Astrocyte (in vitro differentiated cells and primary cell): Measurements from ENCODE around the gene TACR2. TPM values are rescaled to one million over a fixed set of nuclear protein-coding genes. Genes with fewer than 3 reads are reported as not detected.

Experiments used
- DNase-seq: peaks from one replicate; pipeline ENCODE4 v3.0.0-alpha.2; 2010; ENCODE audit warnings: low read depth
- FAIRE-seq: peaks from 2 replicates; lab custom pipeline; 2011; peaks lifted over from hg19 to GRCh38; lab: Jason Lieb, UNC
- H2AFZ ChIP-seq: 2 replicates; pipeline ENCODE4 v1.6.0; 2012; ENCODE audit warnings: low read depth, low read length, inconsistent platforms
- H3K27ac ChIP-seq: 2 replicates; pipeline ENCODE4 v1.5.1; 2011; ENCODE audit warnings: low read depth, low read length, inconsistent platforms
- H3K27me3 ChIP-seq: 2 replicates; pipeline ENCODE4 v1.6.0; 2011; ENCODE audit warnings: low read length, inconsistent platforms; ENCODE audit not compliant: insufficient read depth
- H3K36me3 ChIP-seq: 2 replicates; pipeline ENCODE4 v1.5.1; 2011; ENCODE audit warnings: low read length, inconsistent platforms; ENCODE audit not compliant: insufficient read depth
- H3K4me1 ChIP-seq: 2 replicates; pipeline ENCODE4 v1.5.1; 2011; ENCODE audit warnings: low read length, inconsistent platforms; ENCODE audit not compliant: insufficient read depth
- H3K4me2 ChIP-seq: 2 replicates; pipeline ENCODE4 v1.6.0; 2012; ENCODE audit warnings: low read length, inconsistent platforms
- H3K4me3 ChIP-seq: 2 replicates; pipeline ENCODE4 v1.5.1; 2011; ENCODE audit warnings: low read depth, mild to moderate bottlenecking, low read length, inconsistent platforms; ENCODE audit not compliant: insufficient read depth
- H3K79me2 ChIP-seq: 2 replicates; pipeline ENCODE4 v1.6.0; 2012; ENCODE audit warnings: mild to moderate bottlenecking, low read length, inconsistent platforms; ENCODE audit not compliant: insufficient read depth
- H3K9ac ChIP-seq: 2 replicates; pipeline ENCODE4 v1.6.0; 2012; ENCODE audit warnings: mild to moderate bottlenecking, low read length, inconsistent platforms
- H3K9me3 ChIP-seq: 2 replicates; pipeline ENCODE4 v1.5.1; 2012; ENCODE audit warnings: low read depth, mild to moderate bottlenecking, low read length, inconsistent platforms; ENCODE audit not compliant: insufficient read depth
- H4K20me1 ChIP-seq: 2 replicates; pipeline ENCODE4 v1.6.0; 2012; ENCODE audit warnings: low read length, inconsistent platforms; ENCODE audit not compliant: insufficient read depth
- H3K27ac Mint-ChIP-seq: one replicate; pipeline ENCODE4 v1.8.0; 2021; ENCODE audit warnings: mild to moderate bottlenecking, mixed read lengths; ENCODE audit not compliant: unreplicated experiment
- H3K27me3 Mint-ChIP-seq: one replicate; pipeline ENCODE4 v1.8.0; 2021; ENCODE audit warnings: low read depth, mixed read lengths; ENCODE audit not compliant: unreplicated experiment
- H3K36me3 Mint-ChIP-seq: one replicate; pipeline ENCODE4 v1.8.0; 2021; ENCODE audit warnings: low read depth, mixed read lengths; ENCODE audit not compliant: unreplicated experiment
- H3K4me1 Mint-ChIP-seq: one replicate; pipeline ENCODE4 v1.8.0; 2021; ENCODE audit warnings: low read depth, mixed read lengths; ENCODE audit not compliant: unreplicated experiment
- H3K4me3 Mint-ChIP-seq: one replicate; pipeline ENCODE4 v1.8.0; 2021; ENCODE audit warnings: mild to moderate bottlenecking, moderate library complexity, mixed read lengths; ENCODE audit not compliant: unreplicated experiment
- H3K9me3 Mint-ChIP-seq: one replicate; pipeline ENCODE4 v1.8.0; 2021; ENCODE audit warnings: mild to moderate bottlenecking, mixed read lengths; ENCODE audit not compliant: unreplicated experiment
- EZH2 ChIP-seq: IDR thresholded peaks from 2 replicates; pipeline ENCODE4 v1.6.1; 2012; ENCODE audit warnings: mild to moderate bottlenecking, low read length, inconsistent platforms; ENCODE audit not compliant: insufficient read depth
- total RNA-seq: library from RNA; stranded (reverse); gene quantifications from 2 replicates; pipeline ENCODE4 v1.2.1, GENCODE V29; 2021
- TF ChIP-seq, protein P1 (sequence below): IDR thresholded peaks from 2 replicates; pipeline ENCODE4 v1.5.1; 2011; ENCODE audit warnings: low read depth, mild to moderate bottlenecking, inconsistent platforms, low read length, moderate library complexity; ENCODE audit not compliant: insufficient read depth

The TACR2 gene
- total RNA-seq, 1 donor from 2014 or later, result not detected

- no peaks in the 10 kb centered on the region for H3K9me3 ChIP-seq
- Mint-ChIP-seq H3K27me3 (peaks cover 22% of the 10 kb centered on the region), H3K36me3 (no peaks in the 10 kb centered on the region), H3K27ac (no peak overlapping the region), H3K4me3 (no peak overlapping the region), H3K4me1 (peaks cover 4% of the 10 kb centered on the region), H3K9me3 (peaks cover 6% of the 10 kb centered on the region)
- H3K4me3 ChIP-seq, result no peak overlapping the region
- H3K27me3 ChIP-seq, result peaks cover 4% of the 10 kb centered on the region
- no peaks in the 10 kb centered on the region for H3K79me2 ChIP-seq
- H4K20me1 ChIP-seq, result no peaks in the 10 kb centered on the region
- no peak for DNase-seq
- H3K4me2 ChIP-seq, result no peak overlapping the region
- H3K27ac ChIP-seq, result no peak overlapping the region
- H2AFZ ChIP-seq, result no peak overlapping the region
- peaks cover 5% of the 10 kb centered on the region for H3K4me1 ChIP-seq
- no peak for FAIRE-seq
- H3K36me3 ChIP-seq, result no peaks in the 10 kb centered on the region
- no peak for TF ChIP-seq EZH2
- TF ChIP-seq, protein P1, sequence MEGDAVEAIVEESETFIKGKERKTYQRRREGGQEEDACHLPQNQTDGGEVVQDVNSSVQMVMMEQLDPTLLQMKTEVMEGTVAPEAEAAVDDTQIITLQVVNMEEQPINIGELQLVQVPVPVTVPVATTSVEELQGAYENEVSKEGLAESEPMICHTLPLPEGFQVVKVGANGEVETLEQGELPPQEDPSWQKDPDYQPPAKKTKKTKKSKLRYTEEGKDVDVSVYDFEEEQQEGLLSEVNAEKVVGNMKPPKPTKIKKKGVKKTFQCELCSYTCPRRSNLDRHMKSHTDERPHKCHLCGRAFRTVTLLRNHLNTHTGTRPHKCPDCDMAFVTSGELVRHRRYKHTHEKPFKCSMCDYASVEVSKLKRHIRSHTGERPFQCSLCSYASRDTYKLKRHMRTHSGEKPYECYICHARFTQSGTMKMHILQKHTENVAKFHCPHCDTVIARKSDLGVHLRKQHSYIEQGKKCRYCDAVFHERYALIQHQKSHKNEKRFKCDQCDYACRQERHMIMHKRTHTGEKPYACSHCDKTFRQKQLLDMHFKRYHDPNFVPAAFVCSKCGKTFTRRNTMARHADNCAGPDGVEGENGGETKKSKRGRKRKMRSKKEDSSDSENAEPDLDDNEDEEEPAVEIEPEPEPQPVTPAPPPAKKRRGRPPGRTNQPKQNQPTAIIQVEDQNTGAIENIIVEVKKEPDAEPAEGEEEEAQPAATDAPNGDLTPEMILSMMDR, result no peak
- H3K9ac ChIP-seq, result no peak overlapping the region
Measured at GRCh38 chr10:69439350-69439739, 22.6 kb upstream of the TACR2 start.

DNA sequence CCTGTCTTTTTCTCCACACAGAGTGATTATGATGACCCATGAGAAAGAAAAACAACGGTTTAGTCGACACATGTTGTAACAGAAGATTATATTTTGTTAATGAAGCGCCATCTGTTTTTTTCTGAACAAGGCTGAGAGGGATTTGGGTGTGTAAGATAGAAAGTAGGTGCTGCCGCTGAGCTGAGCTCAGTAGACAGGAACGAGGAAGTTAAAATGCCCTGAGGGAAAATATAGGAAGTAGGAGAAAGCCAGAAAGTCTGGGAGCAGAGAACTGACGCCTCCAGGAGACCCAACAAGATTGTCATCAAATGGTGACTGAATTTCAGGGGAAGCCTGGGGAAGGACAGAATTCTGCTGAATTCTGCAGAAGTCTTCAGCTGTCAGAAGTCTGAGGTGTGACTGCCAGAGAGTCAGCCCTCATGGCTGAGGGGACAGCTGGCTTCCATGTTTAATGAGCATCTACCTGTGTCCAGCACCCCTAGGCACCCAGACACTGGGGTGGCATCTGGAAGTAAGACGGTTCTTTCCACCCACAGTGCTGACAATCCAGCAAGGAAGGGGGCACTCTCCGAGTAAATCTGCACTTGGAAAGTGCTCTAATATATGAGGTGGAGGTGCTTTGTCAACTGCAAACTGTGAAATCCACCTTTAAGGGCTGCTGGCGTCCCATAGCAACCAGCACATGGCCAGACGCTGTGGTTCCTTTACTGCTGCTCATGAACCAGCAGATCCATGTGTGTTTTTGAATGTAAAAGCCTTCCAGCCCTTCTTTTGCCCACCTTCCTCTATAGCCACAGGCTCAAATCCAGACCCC lies 22.0 kb upstream of the TACR2 start:
- Histone ChIP-seq H3K9ac (no peak overlapping the region), H3K27me3 (peaks cover 4% of the 10 kb centered on the region), H3K27ac (no peak overlapping the region), H3K4me3 (no peak overlapping the region), H3K9me3 (no peaks in the 10 kb centered on the region), H4K20me1 (no peaks in the 10 kb centered on the region), H3K4me1 (peaks cover 5% of the 10 kb centered on the region), H2AFZ (no peak overlapping the region), H3K79me2 (no peaks in the 10 kb centered on the region), H3K36me3 (no peaks in the 10 kb centered on the region), H3K4me2 (peak overlapping the region; percentile 31)
- Mint-ChIP-seq H3K27me3 (peaks cover 22% of the 10 kb centered on the region), H3K4me1 (peaks cover 4% of the 10 kb centered on the region), H3K9me3 (peaks cover 8% of the 10 kb centered on the region), H3K27ac (no peak overlapping the region), H3K36me3 (no peaks in the 10 kb centered on the region), H3K4me3 (no peak overlapping the region)
- FAIRE-seq (no peak), DNase-seq (no peak)
- TF ChIP-seq, protein P1, result no peak
- no peak for TF ChIP-seq EZH2
